ENCODE measurements around the gene CDKAL1. TPM values are rescaled to one million over a fixed set of nuclear protein-coding genes. Genes with fewer than 3 reads are reported as not detected.

Gene CDKAL1
- total RNA-seq, 2 experiments from 2014 or later, result 21.2 to 23.0 TPM

DNA sequence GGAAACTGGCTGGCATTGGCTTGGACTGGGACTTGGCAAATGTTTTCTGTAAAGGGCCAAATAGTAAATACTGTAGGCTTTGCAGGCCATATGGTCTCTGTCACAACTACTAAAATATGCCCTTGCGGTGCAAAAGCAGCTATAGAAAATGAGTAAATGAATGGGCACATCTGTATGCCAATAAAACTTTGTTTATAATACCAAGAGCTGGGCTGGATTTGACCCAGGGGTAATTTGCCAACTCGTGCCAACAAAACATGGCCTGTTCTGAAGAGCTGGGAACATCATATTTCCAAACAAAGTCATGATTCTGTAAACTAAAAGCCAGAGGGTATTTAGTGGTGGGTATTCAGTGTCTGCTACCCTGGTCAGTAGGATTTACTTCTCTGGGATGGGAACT is 739.2 kb downstream of the CDKAL1 start:
- CTCF ChIA-PET, result no interaction called here
- H3K27ac Mint-ChIP-seq, result no peak overlapping the region
- no peaks in the 10 kb centered on the region for H3K4me1 Mint-ChIP-seq
- POLR2A ChIA-PET, result no interaction called here
- DNase-seq, result no peak
- peaks cover 4% of the 10 kb centered on the region for H3K9me3 Mint-ChIP-seq
- H3K4me3 Mint-ChIP-seq, result no peak overlapping the region
- no peaks in the 10 kb centered on the region for H3K36me3 Mint-ChIP-seq (ENCODE audit: low read depth)
- H3K27me3 Mint-ChIP-seq, result no peaks in the 10 kb centered on the region

DNA sequence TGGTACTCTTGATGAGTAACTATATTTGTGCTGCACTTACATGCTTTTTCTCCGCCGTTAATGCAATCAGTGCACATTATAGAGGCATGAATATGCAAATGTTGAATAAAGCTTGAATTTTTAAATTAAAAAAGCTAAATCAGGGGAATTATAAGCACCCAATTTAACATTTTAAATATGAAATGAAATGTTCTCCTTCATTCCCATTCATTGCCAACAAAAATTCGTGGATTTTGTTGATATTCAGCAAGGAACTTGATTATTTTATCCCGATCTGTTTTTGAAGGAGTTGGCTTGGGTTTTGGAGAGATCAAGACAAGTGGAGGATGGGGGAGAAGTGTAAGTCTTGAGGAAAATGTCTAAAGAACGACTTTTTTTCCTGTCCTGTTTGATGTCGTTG is 740.6 kb downstream of the CDKAL1 start:
- POLR2A ChIA-PET, result no interaction called here
- CTCF ChIA-PET, result interaction anchor here (0.6 kb wide), 2 partner anchors 8 to 289 kb away, joined by 3 to 4 read pairs; no protein-coding TSS in a partner anchor
- Mint-ChIP-seq H3K4me1 (no peaks in the 10 kb centered on the region), H3K4me3 (no peak overlapping the region), H3K27me3 (peaks cover 2% of the 10 kb centered on the region), H3K27ac (no peak overlapping the region), H3K9me3 (peaks cover 4% of the 10 kb centered on the region), H3K36me3 (ENCODE audit: low read depth) (no peaks in the 10 kb centered on the region)
- no peak for DNase-seq

DNA sequence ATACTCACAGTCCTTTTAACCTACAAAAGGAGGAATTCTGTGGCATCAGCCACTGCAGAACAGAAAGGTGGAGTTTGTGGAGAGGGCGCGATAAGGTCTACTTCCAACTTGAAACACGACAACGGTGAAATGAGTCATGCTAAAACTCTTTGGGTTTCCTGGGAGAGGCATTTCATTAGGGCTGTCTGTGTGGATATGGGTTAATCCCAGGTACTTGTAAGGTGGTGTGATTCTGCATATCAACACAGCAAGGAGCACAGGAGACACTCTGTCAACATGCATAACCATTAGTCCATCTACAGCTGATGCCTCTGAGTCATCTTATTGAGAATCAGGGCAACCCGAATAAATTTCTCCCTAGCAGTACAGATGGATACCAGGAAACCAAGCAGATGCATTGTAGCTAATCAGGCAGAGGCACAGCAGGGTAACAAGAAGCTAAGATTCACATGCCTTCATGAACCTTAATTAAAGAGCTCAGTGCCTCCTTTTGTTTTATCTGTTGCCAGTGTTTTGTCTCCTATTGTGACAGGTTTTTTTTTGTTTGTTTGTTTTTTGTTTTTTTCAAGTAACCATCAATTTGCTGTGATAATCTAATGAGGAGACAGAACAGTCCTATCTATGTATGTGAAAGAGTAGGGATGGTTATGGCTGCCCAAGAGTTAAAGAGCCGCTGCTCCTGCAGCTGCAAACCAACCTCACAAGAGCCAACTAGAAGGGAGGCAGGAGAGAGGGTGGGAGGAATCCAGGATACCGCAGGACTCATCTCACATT is 743.5 kb downstream of the CDKAL1 start:
- ChIA-PET POLR2A (no interaction called here), CTCF (no interaction called here)
- Mint-ChIP-seq H3K9me3 (peaks cover 2% of the 10 kb centered on the region), H3K36me3 (ENCODE audit: low read depth) (no peaks in the 10 kb centered on the region), H3K27ac (no peak overlapping the region), H3K4me3 (no peak overlapping the region), H3K27me3 (peaks cover 2% of the 10 kb centered on the region), H3K4me1 (no peaks in the 10 kb centered on the region)
- DNase-seq, result no peak

DNA sequence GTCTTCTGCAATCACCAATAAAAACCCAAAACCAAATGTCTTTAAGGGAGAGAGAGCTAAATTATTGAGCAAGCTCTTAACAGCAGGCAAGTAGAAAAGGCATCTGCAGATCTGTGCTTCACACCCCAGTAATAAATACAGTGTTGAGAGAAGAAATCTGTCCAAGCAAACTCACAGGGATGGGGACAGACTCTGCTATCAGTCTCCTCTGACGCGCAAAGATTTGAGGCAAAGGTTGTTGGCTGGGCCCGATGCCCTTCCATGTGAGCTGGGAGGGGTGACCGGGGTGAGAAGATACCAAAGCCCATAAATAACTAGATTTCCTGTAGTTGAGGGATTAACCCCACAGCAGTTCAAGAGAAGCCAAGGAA is 744.1 kb downstream of the CDKAL1 start:
- ChIA-PET CTCF (no interaction called here), POLR2A (no interaction called here)
- peaks cover 2% of the 10 kb centered on the region for H3K27me3 Mint-ChIP-seq
- H3K4me3 Mint-ChIP-seq, result no peak overlapping the region
- no peak overlapping the region for H3K27ac Mint-ChIP-seq
- no peak for DNase-seq
- no peaks in the 10 kb centered on the region for H3K4me1 Mint-ChIP-seq
- no peaks in the 10 kb centered on the region for H3K36me3 Mint-ChIP-seq (ENCODE audit: low read depth)
- H3K9me3 Mint-ChIP-seq, result peaks cover 2% of the 10 kb centered on the region

DNA sequence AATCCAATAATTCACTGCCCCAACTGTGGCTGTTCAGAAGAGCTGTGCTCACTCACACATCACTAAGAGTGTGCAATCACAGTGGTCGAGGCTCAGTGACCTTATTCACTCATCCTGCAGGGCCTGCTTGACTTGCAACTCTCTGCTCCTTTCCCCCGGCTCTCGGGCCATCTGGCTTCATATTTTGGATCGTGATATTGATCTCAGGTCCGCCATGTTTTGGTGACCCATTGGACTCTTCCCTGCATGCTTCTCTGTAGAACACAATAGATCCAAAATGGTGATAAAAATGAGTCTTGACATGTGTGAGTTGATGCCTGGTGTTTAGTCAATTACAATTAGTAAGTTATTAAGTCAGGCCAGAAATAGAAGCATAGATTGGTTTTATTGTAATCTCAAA is 745.4 kb downstream of the CDKAL1 start:
- ChIA-PET CTCF (no interaction called here), POLR2A (no interaction called here)
- Mint-ChIP-seq H3K4me1 (no peaks in the 10 kb centered on the region), H3K27me3 (peaks cover 2% of the 10 kb centered on the region), H3K36me3 (ENCODE audit: low read depth) (no peaks in the 10 kb centered on the region), H3K27ac (no peak overlapping the region), H3K9me3 (peaks cover 2% of the 10 kb centered on the region), H3K4me3 (no peak overlapping the region)
- DNase-seq, result no peak

DNA sequence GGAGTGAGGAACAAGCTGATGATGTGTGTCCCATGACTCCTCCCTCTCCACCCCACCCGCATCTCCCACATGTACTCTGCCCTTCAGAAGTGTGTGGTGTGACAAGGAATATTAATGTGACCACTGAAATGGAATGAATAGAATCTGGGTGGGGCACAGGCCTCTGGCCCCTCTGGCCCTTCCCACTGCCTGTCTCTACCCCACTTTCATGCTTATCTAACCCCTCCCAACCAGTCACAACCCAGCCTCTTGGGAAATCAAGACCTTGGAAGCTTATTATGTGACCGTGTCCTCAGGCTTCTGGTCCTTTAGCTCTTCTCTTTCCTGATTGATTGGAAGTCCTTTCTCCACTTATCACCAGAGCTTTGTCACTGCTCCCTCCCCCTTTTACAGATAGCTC is 747.1 kb downstream of the CDKAL1 start:
- POLR2A ChIA-PET, result no interaction called here
- no peak overlapping the region for H3K4me3 Mint-ChIP-seq
- H3K27ac Mint-ChIP-seq, result no peak overlapping the region
- H3K4me1 Mint-ChIP-seq, result no peaks in the 10 kb centered on the region
- no peak for DNase-seq
- no peaks in the 10 kb centered on the region for H3K36me3 Mint-ChIP-seq (ENCODE audit: low read depth)
- peaks cover 2% of the 10 kb centered on the region for H3K9me3 Mint-ChIP-seq
- CTCF ChIA-PET, result no interaction called here
- peaks cover 2% of the 10 kb centered on the region for H3K27me3 Mint-ChIP-seq

Other genes starting within 250 kb of the CDKAL1 start
- 10 to 100 TPM; 29.8 to 30.1 TPM for gene E2F3, start 132.6 kb upstream of the CDKAL1 start, total RNA-seq

Measured in activated CD4-positive, alpha-beta memory T cell treated with anti-CD3 and anti-CD28 coated beads, Interleukin-2, amount 10 ng/mL, durations not matched to agents 7 days and 5 days (primary cell).